GM23248 (cell line): ENCODE measurements around the gene KIF1A.

Experiments
- EZH2 ChIP-seq: fragments of 200-600 bp; sonication (generic); IDR thresholded peaks from 2 replicates; pipeline ENCODE4 v1.6.1; 2018; ENCODE audit warnings: antibody characterized with exemption, mild to moderate bottlenecking; ENCODE audit not compliant: insufficient read depth, poor library complexity, severe bottlenecking
- EZH2phosphoT487 ChIP-seq: fragments of 200-600 bp; sonication (generic); IDR thresholded peaks from 2 replicates; pipeline ENCODE4 v1.6.1; 2018; ENCODE audit warnings: antibody characterized with exemption, moderate library complexity, mild to moderate bottlenecking, low read depth; ENCODE audit not compliant: insufficient read depth

DNA sequence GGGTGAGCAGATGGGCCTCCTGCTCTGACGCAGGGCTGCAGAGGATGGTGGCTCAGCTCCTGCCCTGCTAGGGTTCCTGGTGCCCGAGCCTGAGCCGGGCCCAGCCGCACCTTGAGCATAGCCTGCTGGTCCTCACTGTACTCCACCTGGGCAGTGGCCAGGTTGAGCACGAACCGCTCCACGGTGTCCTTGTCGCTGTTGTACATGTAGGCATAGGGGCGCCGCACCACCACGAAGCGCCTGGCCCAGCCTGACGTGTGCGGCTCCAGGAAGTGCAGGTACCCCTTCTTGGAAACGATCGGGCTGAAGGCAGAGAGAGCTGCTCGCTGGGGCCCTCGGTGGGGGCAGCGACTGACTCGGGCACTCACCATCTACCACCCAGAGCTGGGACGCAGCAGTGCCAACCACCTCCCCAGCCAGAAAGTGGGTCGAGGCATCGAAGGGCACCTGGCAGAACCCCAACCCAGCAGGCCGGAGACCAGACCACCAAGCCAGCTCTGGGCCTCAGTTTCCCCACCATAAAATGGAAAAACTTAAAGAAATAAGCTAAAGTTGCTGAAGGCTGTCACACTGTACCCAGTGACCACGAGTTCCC, 101.0 kb downstream of the KIF1A start:
- TF ChIP-seq EZH2phosphoT487 (no peak), EZH2 (no peak)
